H1 (cell line): ENCODE measurements around the gene COLEC11. TPM values are rescaled to one million over a fixed set of nuclear protein-coding genes. Genes with fewer than 3 reads are reported as not detected.
A peak's percentile ranks its signal among the peaks of the same experiment; 100 is the strongest.

ENCODE experiments used
- CTCF ChIA-PET: fragments of 300-600 bp; sonication (Branson Sonifier 250); formaldehyde crosslinking; loops from one replicate; lab custom pipeline; 2021; ENCODE audit not compliant: partially characterized antibody; lab: Charles Lee
- POLR2A ChIA-PET: fragments of 300-600 bp; sonication (Branson Sonifier 250); formaldehyde crosslinking; loops from one replicate; lab custom pipeline; 2021; ENCODE audit warnings: inconsistent platforms; ENCODE audit not compliant: partially characterized antibody; lab: Charles Lee
- DNase-seq, 2 experiments: peaks; one replicate each; pipeline versions ENCODE4 v3.0.0 to v3.0.0-alpha.2; 2010 to 2022; ENCODE audit warnings: low spot score in 2 of 2, low read depth in 1 of 2, mixed read lengths in 1 of 2
- FAIRE-seq: peaks from 2 replicates; lab custom pipeline; 2011; peaks lifted over from hg19 to GRCh38; lab: Jason Lieb, UNC
- H2AFZ ChIP-seq: 2 replicates; pipeline ENCODE4 v1.8.1; 2012; ENCODE audit warnings: low read length, inconsistent platforms
- H2AK5ac ChIP-seq: 2 replicates; pipeline ENCODE4 v1.6.1; 2013; ENCODE audit warnings: low read depth, low read length
- H2BK120ac ChIP-seq: replicated peaks from 2 replicates; pipeline ENCODE3; 2013; ENCODE audit warnings: low read depth, low read length, inconsistent platforms
- H2BK12ac ChIP-seq: 2 replicates; pipeline ENCODE4 v1.6.1; 2013; ENCODE audit warnings: low read depth, low read length
- H2BK15ac ChIP-seq: 2 replicates; pipeline ENCODE4 v1.6.1; 2013; ENCODE audit warnings: low read length
- H2BK20ac ChIP-seq: 2 replicates; pipeline ENCODE4 v1.6.1; 2013; ENCODE audit warnings: low read length
- H2BK5ac ChIP-seq: 2 replicates; pipeline ENCODE4 v1.6.1; 2013; ENCODE audit warnings: low read depth, low read length
- H3K14ac ChIP-seq: 2 replicates; pipeline ENCODE4 v1.6.1; 2013; ENCODE audit warnings: inconsistent platforms; ENCODE audit not compliant: insufficient read length
- H3K18ac ChIP-seq: 2 replicates; pipeline ENCODE4 v1.6.1; 2013; ENCODE audit warnings: low read length; ENCODE audit errors: extremely low read depth
- H3K23ac ChIP-seq: 2 replicates; pipeline ENCODE4 v1.6.1; 2013; ENCODE audit warnings: inconsistent platforms; ENCODE audit not compliant: insufficient read length
- H3K23me2 ChIP-seq: 2 replicates; pipeline ENCODE4 v1.6.1; 2013; ENCODE audit warnings: low read depth, low read length
- H3K27ac ChIP-seq: 2 replicates; pipeline ENCODE4 v1.6.1; 2011; ENCODE audit warnings: low read depth, low read length, inconsistent platforms
- H3K27me3 ChIP-seq, 4 experiments: replicated peaks in 1 of 4; 1 replicate in 1 of 4; 2 replicates in 3 of 4; pipeline versions ENCODE4 v1.6.1 to v1.8.1; 2011 to 2013; ENCODE audit warnings: low read length in 3 of 4, mild to moderate bottlenecking in 3 of 4, inconsistent platforms in 2 of 4, mixed read lengths in 2 of 4, moderate library complexity in 1 of 4; ENCODE audit not compliant: control insufficient read depth in 3 of 4, insufficient read depth in 3 of 4; ENCODE audit errors: extremely low read depth in 1 of 4
- H3K36me3 ChIP-seq, 4 experiments: 2 replicates each; pipeline versions ENCODE4 v1.6.1 to v1.8.1; 2011 to 2013; ENCODE audit warnings: mild to moderate bottlenecking in 4 of 4, low read length in 3 of 4, moderate library complexity in 2 of 4, control low read depth in 1 of 4, inconsistent platforms in 1 of 4; ENCODE audit not compliant: insufficient read depth in 4 of 4, control insufficient read depth in 2 of 4
- H3K4ac ChIP-seq: replicated peaks from 2 replicates; pipeline ENCODE3; 2013; ENCODE audit warnings: low read length, low read depth, mixed read lengths, inconsistent platforms; ENCODE audit not compliant: insufficient read length
- H3K4me1 ChIP-seq, 4 experiments: replicated peaks in 1 of 4; 1 replicate in 1 of 4; 2 replicates in 3 of 4; pipeline versions ENCODE4 v1.6.1 to v1.8.1; 2011 to 2013; ENCODE audit warnings: low read length in 3 of 4, inconsistent platforms in 2 of 4, mixed read lengths in 1 of 4; ENCODE audit not compliant: insufficient read depth in 4 of 4, control insufficient read depth in 3 of 4
- H3K4me2 ChIP-seq, 2 experiments: 2 replicates each; pipeline versions ENCODE4 v1.6.1 to v1.8.1; 2011 to 2013; ENCODE audit warnings: low read depth in 2 of 2, low read length in 2 of 2, control low read depth in 1 of 2, inconsistent platforms in 1 of 2, mild to moderate bottlenecking in 1 of 2; ENCODE audit not compliant: insufficient read depth in 1 of 2
- H3K4me3 ChIP-seq, 4 experiments: fragments of 200-600, 300-600 bp in 1 of 4; sonication (generic), shearing (Covaris generic), sonication (Bioruptor Twin) in 1 of 4; 2 replicates each; pipeline versions ENCODE4 v1.5.1 to v1.8.1; 2011 to 2016; ENCODE audit warnings: low read length in 4 of 4, low read depth in 3 of 4, control low read depth in 2 of 4, inconsistent platforms in 2 of 4, mild to moderate bottlenecking in 2 of 4, mixed read lengths in 1 of 4, moderate library complexity in 1 of 4; ENCODE audit not compliant: insufficient read depth in 2 of 4; ENCODE audit errors: extremely low read depth in 1 of 4
- H3K56ac ChIP-seq: replicated peaks from 2 replicates; pipeline ENCODE3; 2013; ENCODE audit warnings: low read depth, mild to moderate bottlenecking, mixed read lengths, low read length, inconsistent platforms; ENCODE audit not compliant: insufficient read length
- H3K79me1 ChIP-seq: 2 replicates; pipeline ENCODE4 v1.6.1; 2013; ENCODE audit warnings: low read depth, low read length, control low read depth
- H3K79me2 ChIP-seq, 2 experiments: 2 replicates each; pipeline versions ENCODE4 v1.6.1 to v1.8.1; 2012 to 2013; ENCODE audit warnings: low read length in 2 of 2, mild to moderate bottlenecking in 2 of 2, inconsistent platforms in 1 of 2; ENCODE audit not compliant: insufficient read depth in 2 of 2, control insufficient read depth in 1 of 2
- H3K9ac ChIP-seq, 4 experiments: replicated peaks in 1 of 4; 1 replicate in 1 of 4; 2 replicates in 3 of 4; pipeline versions ENCODE4 v1.6.1 to v1.8.1; 2011 to 2013; ENCODE audit warnings: low read depth in 3 of 4, low read length in 3 of 4, control low read depth in 2 of 4, mild to moderate bottlenecking in 2 of 4, moderate library complexity in 2 of 4, inconsistent platforms in 1 of 4; ENCODE audit errors: extremely low read depth in 1 of 4
- H3K9me3 ChIP-seq, 2 experiments: 2 replicates each; pipeline versions ENCODE4 v1.6.1 to v1.8.1; 2012 to 2013; ENCODE audit warnings: mild to moderate bottlenecking in 2 of 2, moderate library complexity in 2 of 2, control low read depth in 1 of 2, inconsistent platforms in 1 of 2, low read depth in 1 of 2, low read length in 1 of 2, mixed read lengths in 1 of 2; ENCODE audit not compliant: insufficient read depth in 2 of 2
- H4K20me1 ChIP-seq, 2 experiments: replicated peaks in 1 of 2; 2 replicates each; pipeline versions ENCODE3 to v1.8.1; 2011 to 2013; ENCODE audit warnings: inconsistent platforms in 2 of 2, low read length in 2 of 2, mild to moderate bottlenecking in 1 of 2; ENCODE audit not compliant: insufficient read depth in 2 of 2, control insufficient read depth in 1 of 2
- H4K5ac ChIP-seq: 2 replicates; pipeline ENCODE4 v1.6.1; 2013; ENCODE audit warnings: low read length, low read depth, mixed read lengths, inconsistent platforms; ENCODE audit not compliant: insufficient read length
- H4K8ac ChIP-seq: 2 replicates; pipeline ENCODE4 v1.8.0; 2013; ENCODE audit warnings: mild to moderate bottlenecking, moderate library complexity, low read length, inconsistent platforms; ENCODE audit not compliant: insufficient read depth; ENCODE audit errors: extremely low read depth
- H4K91ac ChIP-seq: replicated peaks from 2 replicates; pipeline ENCODE3; 2013; ENCODE audit warnings: low read length, mixed read lengths, inconsistent platforms; ENCODE audit not compliant: insufficient read length
- GTF2F1 ChIP-seq: IDR thresholded peaks from 2 replicates; pipeline ENCODE4 v1.6.1; 2012; ENCODE audit warnings: low read depth, low read length, improper control_type of control experiment, borderline replicate concordance
- JUND ChIP-seq: IDR thresholded peaks from 2 replicates; pipeline ENCODE4 v1.6.1; 2011; ENCODE audit warnings: mild to moderate bottlenecking, improper control_type of control experiment, low read length
- NRF1 ChIP-seq: IDR thresholded peaks from 2 replicates; pipeline ENCODE4 v1.6.1; 2011; ENCODE audit warnings: mild to moderate bottlenecking, low read depth, low read length, improper control_type of control experiment
- SAP30 ChIP-seq: fragments of 300-600 bp; sonication (generic); IDR thresholded peaks from 2 replicates; pipeline ENCODE4 v1.7.1; 2012; ENCODE audit warnings: low read length, moderate library complexity, mild to moderate bottlenecking, inconsistent platforms; ENCODE audit not compliant: insufficient read depth, insufficient replicate concordance
- SIRT6 ChIP-seq: IDR thresholded peaks from one replicate; pipeline ENCODE4 v1.7.1; 2012; ENCODE audit warnings: low read length, inconsistent platforms
- WGBS, 2 experiments: shearing (Covaris generic) in 1 of 2; methylation state at CpG; one replicate each; pipeline versions ENCODE4 v1.1.6 to v1.1.7; 2013 to 2015; ENCODE audit warnings: low lambda C conversion rate in 2 of 2, mixed read lengths in 2 of 2, inconsistent platforms in 1 of 2, low coverage in 1 of 2, missing lambda C conversion rate in 1 of 2; ENCODE audit not compliant: insufficient replicate concordance in 2 of 2, insufficient coverage in 1 of 2, insufficient read length in 1 of 2; ENCODE audit errors: extremely low coverage in 1 of 2, missing lambda C conversion rate in 1 of 2; 5-methylcytosine and 5-hydroxymethylcytosine counted together
- polyA plus RNA-seq, 7 experiments: library from polyadenylated mRNA; depleted of rRNA in 3 of 7; stranded (reverse) in 5 of 7; unstranded in 2 of 7; fragments of >200 nt in 5 of 7; fragments of 200-250 nt in 2 of 7; gene quantifications; 1 replicate in 5 of 7; 2 replicates in 1 of 7; 4 replicates in 1 of 7; pipeline versions ENCODE4 v1.2.1 to v1.2.3, GENCODE V29; 2011 to 2013; ENCODE audit warnings: missing spikeins in 2 of 7, mixed read lengths in 2 of 7
- total RNA-seq: library from RNA; stranded (reverse); fragmentation: NEBNext Ultra II Directional; extraction: Animal tissue kit (Norgen Biotek cat#: 25700); gene quantifications from 2 replicates; pipeline ENCODE4 v1.2.1, GENCODE V29; 2021

Gene COLEC11
- total and polyA plus RNA-seq, 2 of the 8 experiments (the other 6 are each of a cell fraction or from before 2014, with no cell fraction given) = 0.47 to 0.80 TPM

- no peak overlapping the region for H3K56ac ChIP-seq
- no peak overlapping the region for H4K91ac ChIP-seq
- no peaks in the 10 kb centered on the region for H3K79me2 ChIP-seq
- no peak overlapping the region for H3K23ac ChIP-seq
- no peak overlapping the region for H2BK5ac ChIP-seq
- no peaks in the 10 kb centered on the region for H3K9me3 ChIP-seq
- H3K4me3 ChIP-seq = no peak overlapping the region
- no peaks in the 10 kb centered on the region for H3K27me3 ChIP-seq
- no peak for TF ChIP-seq NRF1
- no peak for TF ChIP-seq JUND
- no peak for TF ChIP-seq SAP30
- TF ChIP-seq SIRT6 = no peak
- TF ChIP-seq GTF2F1 = no peak
- TF ChIP-seq, all 59 proteins: peak for 0
- Histone ChIP-seq H3K14ac (no peak overlapping the region), H3K23me2 (no peaks in the 10 kb centered on the region), H2BK15ac (no peak overlapping the region), H2BK20ac (no peak overlapping the region), H3K79me1 (no peaks in the 10 kb centered on the region), H3K4me1 (no peaks in the 10 kb centered on the region), H2BK120ac (no peak overlapping the region), H4K8ac (peak overlapping the region; percentile 46; the same call in 1 of the 2 replicates), H3K4ac (no peak overlapping the region), H4K5ac (no peak overlapping the region), H2AFZ (no peak overlapping the region), H2BK12ac (no peak overlapping the region), H3K4me2 (0 out of 4 replicates have a peak overlapping the region, but pooled peaks of 1 of the 2 experiments have one; percentile 5), H3K27ac (no peak overlapping the region), H3K18ac (no peak overlapping the region; the same call in 1 of the 2 replicates), H2AK5ac (no peak overlapping the region), H4K20me1 (peaks cover 0 to 3% of the 10 kb centered on the region in 2 experiments), H3K9ac (no peak overlapping the region), H3K36me3 (no peaks in the 10 kb centered on the region)
- WGBS, 2 experiments = 93% methylated on average over 11 of the region's 11 CpGs; no CpG with 5 or more reads in 1 of the 2 experiments
- POLR2A ChIA-PET = interaction anchor here (0.9 to 5.9 kb wide), 7 partner anchors 11 to 56 kb away, joined by 4 to 69 read pairs (median 6); partner anchors contain the start of gene RNASEH1
- CTCF ChIA-PET = interaction anchor here (0.7 to 1.0 kb wide), 3 partner anchors 15 to 34 kb away, joined by 3 read pairs; no protein-coding TSS in a partner anchor
- DNase-seq (no peak), FAIRE-seq (no peak)
Observed at GRCh38 chr2:3595404-3595803, 492 bp downstream of the COLEC11 start.
